HCT116 (cell line): ENCODE measurements around the gene TBX4. TPM values are rescaled to one million over a fixed set of nuclear protein-coding genes. Genes with fewer than 3 reads are reported as not detected.

Experiments used
- ATAC-seq: fragments of 200-7000 bp; cut with Tn5 transposase; 2 replicates; pipeline ENCODE4 v1.9.1; 2020; ENCODE audit warnings: mild to moderate bottlenecking, moderate library complexity
- BruUV-seq: library from RNA; stranded (reverse); fragments of 400-500 nt; replicated peaks from 2 replicates; lab custom pipeline; 2021; lab: Mats Ljungman, UMichigan
- CTCF ChIA-PET: fragments of 300-600 bp; sonication (Branson Sonifier 250); formaldehyde crosslinking; loops from one replicate; lab custom pipeline; 2021; ENCODE audit warnings: antibody characterized with exemption; lab: Charles Lee
- POLR2A ChIA-PET: fragments of 300-600, 350-600 bp; sonication (Branson Sonifier 250); formaldehyde crosslinking; loops from one replicate; lab custom pipeline; 2021; ENCODE audit warnings: antibody characterized with exemption; lab: Charles Lee
- RAD21 ChIA-PET, 2 experiments: fragments of 300-600 bp; sonication (Branson Sonifier 250); formaldehyde crosslinking; loops; one replicate each; lab custom pipeline; 2023; ENCODE audit warnings: low total read pairs in 2 of 2; ENCODE audit not compliant: uncharacterized antibody in 2 of 2, unreplicated experiment in 2 of 2, low non-redundant PET in 1 of 2; lab: Charles Lee
- DNase-seq: peaks from one replicate; pipeline ENCODE4 v3.0.0-alpha.2; 2010; ENCODE audit warnings: low read depth, low spot score
- H2AFZ ChIP-seq: fragments of 200-600 bp; shearing (Covaris generic), sonication (generic); 2 replicates; pipeline ENCODE4 v1.6.1; 2017; ENCODE audit warnings: low read depth, mixed run types, mixed read lengths, antibody characterized with exemption, low read length; ENCODE audit not compliant: poor library complexity, severe bottlenecking
- H3K27ac ChIP-seq: 2 replicates; pipeline ENCODE4 v1.5.1; 2012; ENCODE audit warnings: low read depth, low read length
- H3K27me3 ChIP-seq: fragments of 200-600 bp; sonication (generic); 2 replicates; pipeline ENCODE4 v1.6.1; 2016; ENCODE audit warnings: mixed run types, low read length, mixed read lengths; ENCODE audit not compliant: insufficient read depth
- H3K36me3 ChIP-seq, 2 experiments: fragments of 200-500 bp in 1 of 2; fragments of 200-600 bp in 1 of 2; sonication (Bioruptor generic) in 1 of 2; sonication (generic) in 1 of 2; 2 replicates each; pipeline versions ENCODE4 v1.5.1 to v1.6.1; 2014 to 2016; ENCODE audit warnings: low read length in 2 of 2, inconsistent platforms in 1 of 2, mixed read lengths in 1 of 2, mixed run types in 1 of 2; ENCODE audit not compliant: insufficient read depth in 2 of 2, control insufficient read depth in 1 of 2
- H3K4me1 ChIP-seq, 2 experiments: fragments of 200-600 bp in 1 of 2; sonication (generic) in 1 of 2; 2 replicates each; pipeline versions ENCODE4 v1.5.1 to v1.6.1; 2012 to 2017; ENCODE audit warnings: low read length in 2 of 2, inconsistent platforms in 1 of 2, mild to moderate bottlenecking in 1 of 2, mixed read lengths in 1 of 2, mixed run types in 1 of 2, moderate library complexity in 1 of 2; ENCODE audit not compliant: insufficient read depth in 2 of 2, control insufficient read depth in 1 of 2
- H3K4me2 ChIP-seq: fragments of 200-600 bp; sonication (generic); 2 replicates; pipeline ENCODE4 v1.6.1; 2017; ENCODE audit warnings: mixed run types, low read length, mixed read lengths
- H3K4me3 ChIP-seq, 2 experiments: fragments of 200-600 bp in 1 of 2; sonication (generic) in 1 of 2; replicated peaks in 1 of 2; 2 replicates each; pipeline ENCODE4 v1.5.1; 2011 to 2016; ENCODE audit warnings: low read length in 2 of 2, control low read depth in 1 of 2, low read depth in 1 of 2, mild to moderate bottlenecking in 1 of 2, mixed read lengths in 1 of 2, mixed run types in 1 of 2
- H3K79me2 ChIP-seq: fragments of 200-600 bp; sonication (generic); 2 replicates; pipeline ENCODE4 v1.6.1; 2017; ENCODE audit warnings: mild to moderate bottlenecking, mixed run types, low read length, moderate library complexity, mixed read lengths; ENCODE audit not compliant: insufficient read depth
- H3K9ac ChIP-seq: fragments of 200-600 bp; sonication (generic); 2 replicates; pipeline ENCODE4 v1.6.1; 2016; ENCODE audit warnings: low read length, mixed read lengths
- H3K9me2 ChIP-seq: fragments of 200-600 bp; sonication (generic), shearing (Covaris generic); 2 replicates; pipeline ENCODE4 v1.6.1; 2017; ENCODE audit warnings: mixed run types, mild to moderate bottlenecking, moderate library complexity; ENCODE audit not compliant: insufficient read depth
- H3K9me3 ChIP-seq, 2 experiments: fragments of 200-500 bp in 1 of 2; fragments of 200-600 bp in 1 of 2; sonication (Bioruptor generic) in 1 of 2; sonication (generic) in 1 of 2; 2 replicates each; pipeline ENCODE4 v1.6.1; 2014 to 2017; ENCODE audit warnings: low read length in 2 of 2, mixed read lengths in 2 of 2, inconsistent platforms in 1 of 2, low read depth in 1 of 2, mild to moderate bottlenecking in 1 of 2, mixed run types in 1 of 2, moderate library complexity in 1 of 2; ENCODE audit not compliant: control insufficient read depth in 1 of 2, insufficient read depth in 1 of 2
- H4K20me1 ChIP-seq: fragments of 200-600 bp; sonication (generic), shearing (Covaris generic); 2 replicates; pipeline ENCODE4 v1.6.1; 2017; ENCODE audit warnings: mixed run types, mild to moderate bottlenecking, moderate library complexity; ENCODE audit not compliant: insufficient read depth
- CBX3 ChIP-seq: IDR thresholded peaks from 2 replicates; pipeline ENCODE4 v1.6.1; 2012; ENCODE audit warnings: low read depth
- CEBPB ChIP-seq: IDR thresholded peaks from 2 replicates; pipeline ENCODE4 v1.6.1; 2012; ENCODE audit warnings: low read depth
- EGR1 ChIP-seq: IDR thresholded peaks from 2 replicates; pipeline ENCODE4 v1.6.1; 2012; ENCODE audit warnings: low read depth
- ELF1 ChIP-seq: IDR thresholded peaks from 2 replicates; pipeline ENCODE4 v1.6.1; 2012; ENCODE audit warnings: low read depth, borderline replicate concordance
- EZH2 ChIP-seq: fragments of 200-600 bp; sonication (generic); IDR thresholded peaks from 2 replicates; pipeline ENCODE4 v1.6.1; 2017; ENCODE audit warnings: antibody characterized with exemption, mixed run types
- EZH2phosphoT487 ChIP-seq: fragments of 200-600 bp; IDR thresholded peaks from 2 replicates; pipeline ENCODE4 v1.6.1; 2018; ENCODE audit warnings: antibody characterized with exemption, borderline replicate concordance
- FOSL1 ChIP-seq: IDR thresholded peaks from 2 replicates; pipeline ENCODE4 v1.6.1; 2012; ENCODE audit warnings: low read depth
- JUND ChIP-seq: IDR thresholded peaks from 2 replicates; pipeline ENCODE4 v1.6.1; 2012
- MAX ChIP-seq: IDR thresholded peaks from 2 replicates; pipeline ENCODE4 v1.6.1; 2012
- POLR2A ChIP-seq: IDR thresholded peaks from 2 replicates; pipeline ENCODE4 v1.7.0; 2011; ENCODE audit warnings: borderline replicate concordance; ENCODE audit not compliant: insufficient read depth, insufficient read length; ENCODE audit errors: extremely low read depth
- POLR2AphosphoS5 ChIP-seq: IDR thresholded peaks from 2 replicates; pipeline ENCODE4 v1.6.1; 2011; ENCODE audit warnings: mild to moderate bottlenecking, low read depth, low read length, moderate library complexity
- SIN3A ChIP-seq: IDR thresholded peaks from 2 replicates; pipeline ENCODE4 v1.6.1; 2012; ENCODE audit warnings: low read depth
- SP1 ChIP-seq: IDR thresholded peaks from 2 replicates; pipeline ENCODE4 v1.6.1; 2012; ENCODE audit warnings: low read depth
- TCF7L2 ChIP-seq: IDR thresholded peaks from 2 replicates; pipeline ENCODE4 v1.7.0; 2011; ENCODE audit warnings: borderline replicate concordance, inconsistent platforms; ENCODE audit not compliant: insufficient read depth, insufficient read length; ENCODE audit errors: extremely low read depth
- YY1 ChIP-seq: IDR thresholded peaks from 2 replicates; pipeline ENCODE4 v1.6.1; 2011; ENCODE audit warnings: low read length, low read depth, moderate library complexity, mild to moderate bottlenecking; ENCODE audit not compliant: insufficient replicate concordance; ENCODE audit errors: extremely low read depth
- ZBTB33 ChIP-seq: IDR thresholded peaks from 2 replicates; pipeline ENCODE4 v1.6.1; 2011; ENCODE audit warnings: mild to moderate bottlenecking, low read length, moderate library complexity; ENCODE audit not compliant: insufficient replicate concordance; ENCODE audit errors: extremely low read depth
- ZNF274 ChIP-seq: fragments of 200-500 bp; sonication (Bioruptor generic); IDR thresholded peaks from 2 replicates; pipeline ENCODE4 v1.6.1; 2014; ENCODE audit warnings: mild to moderate bottlenecking, low read depth, low read length, inconsistent platforms
- intact Hi-C: fragments of 100-400 bp; cut with micrococcal nuclease; formaldehyde crosslinking; loops from 2 replicates; pipeline ENCODE4 v1.10.0; 2022
- total RNA-seq: library from RNA; stranded (reverse); gene quantifications from one replicate; pipeline ENCODE4 v1.2.1, GENCODE V29; 2021; ENCODE audit not compliant: unreplicated experiment
- TF ChIP-seq, protein P1 (sequence below), 3 experiments: fragments of 200-600 bp in 1 of 3; sonication (generic) in 1 of 3; IDR thresholded peaks in 2 of 3; conservative IDR thresholded peaks in 1 of 3; 2 replicates each; pipeline ENCODE4 v1.5.1; 2012 to 2017; ENCODE audit warnings: low read depth in 2 of 3, low read length in 2 of 3, antibody characterized with exemption in 1 of 3, borderline replicate concordance in 1 of 3, control low read depth in 1 of 3, mild to moderate bottlenecking in 1 of 3, mixed read lengths in 1 of 3, mixed run types in 1 of 3, moderate library complexity in 1 of 3; ENCODE audit not compliant: insufficient read depth in 1 of 3
- TF ChIP-seq, protein P2 (sequence below): IDR thresholded peaks from 2 replicates; pipeline ENCODE4 v1.6.1; 2012

The TBX4 gene
- total RNA-seq, 1 experiment from 2014 or later: 0.27 TPM

DNA sequence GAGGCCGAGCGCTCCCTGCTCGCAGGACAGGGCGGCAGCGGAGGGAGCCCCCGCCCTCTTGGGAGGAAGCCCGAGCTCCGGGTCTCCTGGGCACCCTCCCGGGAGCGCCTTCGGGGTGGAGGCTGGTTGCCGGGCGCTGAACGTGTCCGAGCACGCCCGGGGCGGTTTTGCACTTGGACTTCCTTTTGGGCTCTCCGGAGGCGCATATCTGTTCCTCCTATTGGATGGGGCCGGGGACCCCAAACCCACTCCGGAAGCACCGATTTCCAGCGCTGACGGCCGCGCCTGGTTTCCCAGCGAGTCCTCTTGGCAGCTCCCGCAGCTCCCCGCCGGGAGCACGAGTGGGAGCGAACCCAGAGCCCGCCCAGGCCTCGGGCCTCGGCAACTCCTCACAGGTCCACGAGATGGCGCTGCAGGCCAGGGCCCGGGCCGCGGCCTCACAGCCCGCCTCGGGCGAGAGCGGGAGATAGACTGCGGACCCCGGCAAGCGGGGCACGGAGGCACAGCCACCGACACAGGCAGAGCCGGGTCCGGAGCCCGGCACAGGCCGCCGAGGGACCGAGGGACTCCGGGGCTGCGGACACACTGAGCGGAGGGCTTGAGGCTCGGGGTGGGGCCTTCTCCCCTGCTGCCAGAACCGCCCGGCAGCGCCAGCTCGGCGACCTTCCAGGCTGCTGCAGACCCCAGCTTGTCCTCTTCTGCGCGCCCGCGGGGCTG is 39.9 kb upstream of the TBX4 start:
- no peaks in the 10 kb centered on the region for H3K27me3 ChIP-seq
- ChIA-PET RAD21 (interaction anchor here (0.6 to 2.1 kb wide), 13 partner anchors 12 to 697 kb away, joined by 3 to 11 read pairs (median 3); no protein-coding TSS in a partner anchor), POLR2A (no interaction called here), CTCF (interaction anchor here (0.6 to 5.0 kb wide), 27 partner anchors 9 to 697 kb away, joined by 3 to 60 read pairs (median 5); no protein-coding TSS in a partner anchor)
- DNase-seq: peak; percentile 49
- H3K4me2 ChIP-seq: peak overlapping the region; percentile 93
- no peaks in the 10 kb centered on the region for H3K9me3 ChIP-seq
- peak; percentile 62 for ATAC-seq
- no peaks in the 10 kb centered on the region for H4K20me1 ChIP-seq
- peak overlapping the region; percentile 63 for H2AFZ ChIP-seq
- no peaks in the 10 kb centered on the region for H3K79me2 ChIP-seq
- peak overlapping the region; percentile 97 for H3K27ac ChIP-seq
- no peaks in the 10 kb centered on the region for H3K36me3 ChIP-seq
- no TSS peak for BruUV-seq
- H3K9me2 ChIP-seq: no peaks in the 10 kb centered on the region
- intact Hi-C loops: loop anchor here (1.0 to 5.0 kb wide), 9 partner anchors 139 to 697 kb away; partner anchors contain the start of gene MED13
- H3K4me3 ChIP-seq: peak overlapping the region; percentile 54 to 64
- peaks cover 58 to 70% of the 10 kb centered on the region in 2 experiments for H3K4me1 ChIP-seq
- peak overlapping the region; percentile 75 for H3K9ac ChIP-seq
- TF ChIP-seq ELF1 (no peak), POLR2A (no peak), MAX (peak; percentile 67; the same call in 1 of the 2 replicates), FOSL1 (no peak), JUND (no peak), ZNF274 (no peak), EZH2 (no peak), CEBPB (no peak), SP1 (no peak), SIN3A (no peak), YY1 (no peak), POLR2AphosphoS5 (peak; percentile 61; the same call in 1 of the 2 replicates), EGR1 (no peak), EZH2phosphoT487 (no peak), TCF7L2 (no peak), CBX3 (no peak), ZBTB33 (no peak)
- TF ChIP-seq, protein P1, sequence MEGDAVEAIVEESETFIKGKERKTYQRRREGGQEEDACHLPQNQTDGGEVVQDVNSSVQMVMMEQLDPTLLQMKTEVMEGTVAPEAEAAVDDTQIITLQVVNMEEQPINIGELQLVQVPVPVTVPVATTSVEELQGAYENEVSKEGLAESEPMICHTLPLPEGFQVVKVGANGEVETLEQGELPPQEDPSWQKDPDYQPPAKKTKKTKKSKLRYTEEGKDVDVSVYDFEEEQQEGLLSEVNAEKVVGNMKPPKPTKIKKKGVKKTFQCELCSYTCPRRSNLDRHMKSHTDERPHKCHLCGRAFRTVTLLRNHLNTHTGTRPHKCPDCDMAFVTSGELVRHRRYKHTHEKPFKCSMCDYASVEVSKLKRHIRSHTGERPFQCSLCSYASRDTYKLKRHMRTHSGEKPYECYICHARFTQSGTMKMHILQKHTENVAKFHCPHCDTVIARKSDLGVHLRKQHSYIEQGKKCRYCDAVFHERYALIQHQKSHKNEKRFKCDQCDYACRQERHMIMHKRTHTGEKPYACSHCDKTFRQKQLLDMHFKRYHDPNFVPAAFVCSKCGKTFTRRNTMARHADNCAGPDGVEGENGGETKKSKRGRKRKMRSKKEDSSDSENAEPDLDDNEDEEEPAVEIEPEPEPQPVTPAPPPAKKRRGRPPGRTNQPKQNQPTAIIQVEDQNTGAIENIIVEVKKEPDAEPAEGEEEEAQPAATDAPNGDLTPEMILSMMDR (IDR thresholded peaks at IDR 0.05 in 2 of 3, conservative IDR thresholded peaks at IDR 0.05 in 1 of 3; ENCODE audit: borderline replicate concordance in 1 of 3, insufficient read depth in 1 of 3, low read depth in 2 of 3, low read length in 2 of 3): peak; percentile 94 to 100 (median 99)
- TF ChIP-seq, protein P2, sequence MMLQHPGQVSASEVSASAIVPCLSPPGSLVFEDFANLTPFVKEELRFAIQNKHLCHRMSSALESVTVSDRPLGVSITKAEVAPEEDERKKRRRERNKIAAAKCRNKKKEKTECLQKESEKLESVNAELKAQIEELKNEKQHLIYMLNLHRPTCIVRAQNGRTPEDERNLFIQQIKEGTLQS: no peak
